ENCODE results near the gene MDK. TPM values are rescaled to one million over a fixed set of nuclear protein-coding genes. Genes with fewer than 3 reads are reported as not detected.

MDK gene
- total and polyA plus RNA-seq, 2 of the 13 experiments (the other 11 are each of a cell fraction or from before 2014, with no cell fraction given), result 312 to 407 TPM

- TF ChIP-seq TRAFD1 (CRISPR knock-in tag; IDR thresholded peaks at IDR 0.05; ENCODE audit: borderline replicate concordance), result no peak
- peak; percentile 50; the same call in 1 of the 2 replicates for TF ChIP-seq ZMYM2 (CRISPR knock-in tag; IDR thresholded peaks at IDR 0.05)
- TF ChIP-seq BCL3 (CRISPR knock-in tag; IDR thresholded peaks at IDR 0.05), result no peak; the same call in 1 of the 2 replicates
- peak; percentile 67; the same call in 1 of the 2 replicates for TF ChIP-seq ZMYM3 (CRISPR knock-in tag; IDR thresholded peaks at IDR 0.05)
- TF ChIP-seq ZNF432 (CRISPR knock-in tag; IDR thresholded peaks at IDR 0.05; ENCODE audit: borderline replicate concordance), result no peak
- TF ChIP-seq RFX1 (IDR thresholded peaks at IDR 0.05), result no peak
- TF ChIP-seq ZBTB34 (CRISPR knock-in tag; IDR thresholded peaks at IDR 0.05), result no peak
- TF ChIP-seq MTA3 (CRISPR knock-in tag; IDR thresholded peaks at IDR 0.05), result no peak
- 0 out of 2 replicates have a peak, but pooled peaks have one; percentile 20 for TF ChIP-seq ZNF576 (CRISPR knock-in tag; IDR thresholded peaks at IDR 0.05)
- no peak for TF ChIP-seq ZNF530 (CRISPR knock-in tag; IDR thresholded peaks at IDR 0.05; ENCODE audit: low read depth)
- TF ChIP-seq MEIS1 (CRISPR knock-in tag; IDR thresholded peaks at IDR 0.05; ENCODE audit: borderline replicate concordance), result no peak
- TF ChIP-seq ZNF713 (CRISPR knock-in tag; IDR thresholded peaks at IDR 0.05), result no peak
- TF ChIP-seq DMAP1 (CRISPR knock-in tag; IDR thresholded peaks at IDR 0.05), result no peak
- TF ChIP-seq PITX1 (CRISPR knock-in tag; IDR thresholded peaks at IDR 0.05), result peak; percentile 52; the same call in 1 of the 2 replicates
- no peak for TF ChIP-seq PBX3 (CRISPR knock-in tag; IDR thresholded peaks at IDR 0.05; ENCODE audit: borderline replicate concordance)
- TF ChIP-seq NPAS2 (CRISPR knock-in tag; IDR thresholded peaks at IDR 0.05; ENCODE audit: borderline replicate concordance), result no peak
- no peak; the same call in 1 of the 2 replicates for TF ChIP-seq KLF15 (CRISPR knock-in tag; IDR thresholded peaks at IDR 0.05; ENCODE audit: borderline replicate concordance)
- 0 out of 2 replicates have a peak, but pooled peaks have one; percentile 2 for TF ChIP-seq ZNF430 (CRISPR knock-in tag; IDR thresholded peaks at IDR 0.05)
- TF ChIP-seq SAFB2 (CRISPR knock-in tag; IDR thresholded peaks at IDR 0.05; ENCODE audit: borderline replicate concordance, low read depth), result 0 out of 2 replicates have a peak, but pooled peaks have one; percentile 36
- TF ChIP-seq ZNF20 (CRISPR knock-in tag; IDR thresholded peaks at IDR 0.05), result no peak
- TF ChIP-seq KDM1A (CRISPR knock-in tag; IDR thresholded peaks at IDR 0.05), result no peak
- TF ChIP-seq ZNF776 (CRISPR knock-in tag; IDR thresholded peaks at IDR 0.05), result peak; percentile 25; the same call in 1 of the 2 replicates
- 0 out of 2 replicates have a peak, but pooled peaks have one; percentile 47 for TF ChIP-seq MAF1 (CRISPR knock-in tag; IDR thresholded peaks at IDR 0.05; ENCODE audit: borderline replicate concordance)
- TF ChIP-seq ZNF558 (CRISPR knock-in tag; IDR thresholded peaks at IDR 0.05; ENCODE audit: borderline replicate concordance), result peak; percentile 74
Measured at GRCh38 chr11:46389450-46390330, 8.2 kb downstream of the MDK start (continued).

Data from HepG2 (cell line).